WERI-Rb-1 (cell line): ENCODE measurements around the gene GIMAP1.

Source experiments
- DNase-seq: peaks from one replicate; pipeline ENCODE4 v3.0.0-alpha.2; 2020
- H3K27ac ChIP-seq: fragments of 250-450 bp; sonication (Bioruptor Pico); 2 replicates; pipeline ENCODE4 v1.5.1; 2020; ENCODE audit warnings: mild to moderate bottlenecking, moderate library complexity
- H3K27me3 ChIP-seq: fragments of 250-450 bp; sonication (Bioruptor Pico); 2 replicates; pipeline ENCODE4 v1.5.1; 2021; ENCODE audit warnings: mild to moderate bottlenecking, low read depth, moderate library complexity; ENCODE audit not compliant: insufficient read depth, severe bottlenecking
- H3K36me3 ChIP-seq: fragments of 250-450 bp; sonication (Bioruptor Pico); 2 replicates; pipeline ENCODE4 v1.5.1; 2020; ENCODE audit warnings: mild to moderate bottlenecking, moderate library complexity
- H3K4me3 ChIP-seq: 2 replicates; pipeline ENCODE4 v1.5.1; 2011; ENCODE audit warnings: low read depth, mild to moderate bottlenecking, control low read depth, low read length
- H3K9me3 ChIP-seq: fragments of 250-450 bp; sonication (Bioruptor Pico); 2 replicates; pipeline ENCODE4 v1.5.1; 2021; ENCODE audit warnings: mild to moderate bottlenecking, moderate library complexity; ENCODE audit not compliant: severe bottlenecking
- CTCF ChIP-seq: IDR thresholded peaks from 2 replicates; pipeline ENCODE4 v1.5.1; 2011; ENCODE audit warnings: low read depth, mild to moderate bottlenecking, control low read depth, inconsistent platforms, low read length

Gene GIMAP1

DNA sequence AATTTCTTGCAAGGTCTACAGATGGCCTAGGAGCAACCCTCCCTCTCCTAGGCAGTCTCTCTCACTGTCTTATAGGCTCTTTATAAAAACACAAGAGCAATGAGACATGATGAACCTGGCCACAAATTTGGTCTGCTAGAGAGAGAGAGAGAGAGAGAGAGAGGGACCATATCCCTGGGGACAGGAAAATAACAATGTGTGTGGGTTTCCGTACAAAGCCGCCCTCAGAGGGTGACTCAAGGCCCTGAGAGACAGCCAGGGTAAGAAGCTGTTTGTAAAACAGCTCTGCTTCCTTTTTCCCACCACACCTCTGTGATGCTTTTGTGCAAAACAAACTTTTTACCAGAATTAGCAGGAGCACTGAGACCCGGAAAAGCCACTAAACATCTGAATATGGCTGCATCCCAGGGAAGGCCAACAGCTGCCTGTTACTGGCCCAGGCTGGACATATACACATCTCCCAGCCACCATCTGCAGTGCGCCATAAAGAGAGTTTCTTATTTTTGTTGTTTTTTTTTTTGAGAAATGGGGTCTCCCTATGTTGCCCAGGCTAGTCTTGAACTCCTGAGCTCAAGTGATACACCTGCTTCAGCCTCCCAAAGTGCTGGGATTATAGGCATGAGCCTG lies 39.2 kb downstream of the GIMAP1 start:
- Histone ChIP-seq H3K27me3 (no peaks in the 10 kb centered on the region), H3K4me3 (no peak overlapping the region), H3K27ac (no peak overlapping the region), H3K9me3 (no peaks in the 10 kb centered on the region), H3K36me3 (no peaks in the 10 kb centered on the region)
- TF ChIP-seq CTCF = no peak
- no peak for DNase-seq

DNA sequence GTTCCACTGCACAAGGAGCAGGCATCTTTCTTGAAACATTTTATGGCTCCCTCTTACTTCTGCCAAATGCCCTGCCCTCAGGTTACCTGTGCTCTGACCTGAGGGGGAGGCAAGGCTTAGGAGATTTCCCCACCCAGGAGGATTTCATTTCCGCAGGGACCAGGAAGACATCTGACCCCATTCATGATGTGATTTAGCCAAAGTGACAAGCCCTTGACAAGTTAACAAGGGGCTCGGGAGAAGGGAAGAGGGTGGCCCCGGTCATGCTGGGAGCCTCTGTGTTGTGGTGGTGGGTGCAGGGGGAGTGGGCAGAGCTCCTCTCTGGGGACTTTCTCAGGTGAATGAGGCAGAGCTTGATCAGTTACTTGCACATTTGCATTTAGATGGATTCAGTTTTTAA lies 39.8 kb downstream of the GIMAP1 start:
- Histone ChIP-seq H3K4me3 (no peak overlapping the region), H3K27ac (no peak overlapping the region)
- no peak for TF ChIP-seq CTCF

GRCh38 chr7:150756858-150757257 lies 40.4 kb downstream of the GIMAP1 start:
- Histone ChIP-seq H3K27ac (no peak overlapping the region), H3K9me3 (no peaks in the 10 kb centered on the region), H3K4me3 (no peak overlapping the region), H3K36me3 (no peaks in the 10 kb centered on the region), H3K27me3 (no peaks in the 10 kb centered on the region)
- DNase-seq = no peak
- no peak for TF ChIP-seq CTCF

More for the DNA sequence above, 39.8 kb downstream of the GIMAP1 start:
- Histone ChIP-seq H3K36me3 (no peaks in the 10 kb centered on the region), H3K9me3 (no peaks in the 10 kb centered on the region), H3K27me3 (no peaks in the 10 kb centered on the region)
- DNase-seq = no peak

- Histone ChIP-seq H3K36me3 (no peaks in the 10 kb centered on the region), H3K27ac (no peak overlapping the region), H3K4me3 (no peak overlapping the region), H3K27me3 (no peaks in the 10 kb centered on the region), H3K9me3 (no peaks in the 10 kb centered on the region)
- DNase-seq = no peak
- no peak for TF ChIP-seq CTCF
Observed at GRCh38 chr7:150759479-150759878, 43.1 kb downstream of the GIMAP1 start.

- Histone ChIP-seq H3K27me3 (no peaks in the 10 kb centered on the region), H3K9me3 (no peaks in the 10 kb centered on the region), H3K36me3 (no peaks in the 10 kb centered on the region), H3K4me3 (no peak overlapping the region), H3K27ac (no peak overlapping the region)
- no peak for DNase-seq
- TF ChIP-seq CTCF = no peak
Observed at GRCh38 chr7:150766334-150766709, 49.9 kb downstream of the GIMAP1 start.

GRCh38 chr7:150769768-150770167 lies 53.4 kb downstream of the GIMAP1 start:
- TF ChIP-seq CTCF = no peak
- no peak overlapping the region for H3K4me3 ChIP-seq
- H3K27me3 ChIP-seq = no peaks in the 10 kb centered on the region
- H3K27ac ChIP-seq = no peak overlapping the region
- H3K36me3 ChIP-seq = no peaks in the 10 kb centered on the region
- no peaks in the 10 kb centered on the region for H3K9me3 ChIP-seq
- no peak for DNase-seq
